Caco-2 (cell line): Measurements from ENCODE around the gene RNU5B-1. TPM values are rescaled to one million over a fixed set of nuclear protein-coding genes. Genes with fewer than 3 reads are reported as not detected.
"Not testable (repeated sequence)": the region's sequence is repeated elsewhere in the genome, so short reads cannot be mapped to it uniquely, and the experiment has no call there.

Experiments
- BruUV-seq: library from RNA; stranded (reverse); fragments of 400-500 nt; replicated peaks from 2 replicates; lab custom pipeline; 2021; lab: Mats Ljungman, UMichigan
- CTCF ChIA-PET: fragments of 300-600 bp; sonication (Branson Sonifier 250); formaldehyde crosslinking; loops from one replicate; lab custom pipeline; 2022; ENCODE audit warnings: antibody characterized with exemption; lab: Charles Lee
- POLR2A ChIA-PET: fragments of 300-600 bp; sonication (Branson Sonifier 250); formaldehyde crosslinking; loops from one replicate; lab custom pipeline; 2022; ENCODE audit warnings: antibody characterized with exemption; lab: Charles Lee
- DNase-seq, 2 experiments: peaks; one replicate each; pipeline versions ENCODE4 v3.0.0 to v3.0.0-alpha.2; 2020 to 2022
- H3K27me3 ChIP-seq: replicated peaks from 2 replicates; pipeline ENCODE4 v1.6.0; 2011; ENCODE audit warnings: low read length; ENCODE audit not compliant: control insufficient read depth, insufficient read depth
- H3K36me3 ChIP-seq: 2 replicates; pipeline ENCODE4 v1.5.1; 2011; ENCODE audit warnings: low read length; ENCODE audit not compliant: control insufficient read depth, insufficient read depth
- H3K4me1 ChIP-seq: fragments of 250-450 bp; sonication (Bioruptor Pico); 2 replicates; pipeline ENCODE4 v1.5.1; 2020; ENCODE audit warnings: mild to moderate bottlenecking
- H3K4me3 ChIP-seq: 2 replicates; pipeline ENCODE4 v1.5.1; 2011; ENCODE audit warnings: low read depth, mild to moderate bottlenecking, control low read depth, low read length
- H3K9me3 ChIP-seq: fragments of 250-450 bp; sonication (Bioruptor Pico); 2 replicates; pipeline ENCODE4 v1.5.1; 2020; ENCODE audit warnings: mild to moderate bottlenecking, moderate library complexity
- H3K27ac Mint-ChIP-seq: one replicate; pipeline ENCODE4 v1.8.0; 2022; ENCODE audit warnings: mixed read lengths; ENCODE audit not compliant: unreplicated experiment
- H3K27me3 Mint-ChIP-seq: one replicate; pipeline ENCODE4 v1.8.0; 2022; ENCODE audit warnings: mixed read lengths; ENCODE audit not compliant: insufficient read depth, unreplicated experiment
- H3K36me3 Mint-ChIP-seq: one replicate; pipeline ENCODE4 v1.8.0; 2022; ENCODE audit warnings: mild to moderate bottlenecking, mixed read lengths; ENCODE audit not compliant: insufficient read depth, unreplicated experiment
- H3K4me1 Mint-ChIP-seq: one replicate; pipeline ENCODE4 v1.8.0; 2022; ENCODE audit warnings: low read depth, mixed read lengths; ENCODE audit not compliant: unreplicated experiment
- H3K4me3 Mint-ChIP-seq: one replicate; pipeline ENCODE4 v1.8.0; 2022; ENCODE audit warnings: mild to moderate bottlenecking, moderate library complexity, mixed read lengths; ENCODE audit not compliant: unreplicated experiment
- H3K9me3 Mint-ChIP-seq: one replicate; pipeline ENCODE4 v1.8.0; 2022; ENCODE audit warnings: mixed read lengths; ENCODE audit not compliant: unreplicated experiment
- CTCF ChIP-seq, 2 experiments: fragments of 200-600 bp in 1 of 2; IDR thresholded peaks; 1 replicate in 1 of 2; 2 replicates in 1 of 2; pipeline versions ENCODE4 v1.5.1 to v1.8.0; 2011 to 2022; ENCODE audit warnings: antibody characterized with exemption in 1 of 2, control low read depth in 1 of 2, inconsistent platforms in 1 of 2, low read depth in 1 of 2, low read length in 1 of 2, mild to moderate bottlenecking in 1 of 2, moderate library complexity in 1 of 2; ENCODE audit not compliant: insufficient read depth in 1 of 2, severe bottlenecking in 1 of 2, unreplicated experiment in 1 of 2
- intact Hi-C: fragments of 100-400 bp; cut with micrococcal nuclease; formaldehyde crosslinking; loops from one replicate; pipeline ENCODE4 v1.10.0; 2022; ENCODE audit not compliant: unreplicated experiment
- total RNA-seq: library from RNA; stranded (reverse); gene quantifications from 2 replicates; pipeline ENCODE4 v1.2.3, GENCODE V29; 2022

Gene RNU5B-1
- total RNA-seq, 1 experiment from 2014 or later, result not detected

- no peaks in the 10 kb centered on the region for H3K9me3 Mint-ChIP-seq
- no TSS peak for BruUV-seq
- Histone ChIP-seq H3K9me3 (no peaks in the 10 kb centered on the region), H3K27me3 (no peaks in the 10 kb centered on the region), H3K36me3 (no peaks in the 10 kb centered on the region), H3K4me3 (no peak overlapping the region), H3K4me1 (no peaks in the 10 kb centered on the region; the same call in 1 of the 2 replicates)
- no peaks in the 10 kb centered on the region for H3K4me1 Mint-ChIP-seq
- peaks cover 11% of the 10 kb centered on the region for H3K36me3 Mint-ChIP-seq
- H3K27ac Mint-ChIP-seq, result no peak overlapping the region
- DNase-seq, result no peak
- H3K27me3 Mint-ChIP-seq, result no peaks in the 10 kb centered on the region
- intact Hi-C loops, result no loop called here
- H3K4me3 Mint-ChIP-seq, result no peak overlapping the region
- no peak for TF ChIP-seq CTCF (IDR thresholded peaks at IDR 0.05; ENCODE audit: insufficient read depth in 1 of 2, low read depth in 1 of 2, low read length in 1 of 2, severe bottlenecking in 1 of 2, unreplicated experiment in 1 of 2)
- ChIA-PET POLR2A (no interaction called here), CTCF (no interaction called here)
Observed at GRCh38 chr15:65268411-65268810, 36.1 kb upstream of the RNU5B-1 start.

- intact Hi-C loops, result loop anchor here (1.0 kb wide), 2 partner anchors 82 to 238 kb away; no protein-coding TSS in a partner anchor
- not testable (repeated sequence) for BruUV-seq, H3K27ac Mint-ChIP-seq, H3K27me3 ChIP-seq, H3K36me3 ChIP-seq, H3K27me3 Mint-ChIP-seq, H3K9me3 Mint-ChIP-seq, H3K9me3 ChIP-seq, H3K4me3 ChIP-seq, H3K4me3 Mint-ChIP-seq
- Mint-ChIP-seq H3K36me3 (peaks cover 11% of the 10 kb centered on the region), H3K4me1 (peaks cover 10% of the 10 kb centered on the region)
- ChIA-PET CTCF (interaction anchor here (0.7 to 2.0 kb wide), 8 partner anchors 16 to 237 kb away, joined by 4 to 16 read pairs (median 5); partner anchors contain the start of genes CLPX and PARP16), POLR2A (interaction anchor here (0.5 kb wide), 1 partner anchor 62 kb away, joined by 5 read pairs; no protein-coding TSS in a partner anchor)
- H3K4me1 ChIP-seq, result peaks cover 13% of the 10 kb centered on the region
- DNase-seq, result peak; percentile 79 to 80
- peak; percentile 73 to 84 for TF ChIP-seq CTCF (IDR thresholded peaks at IDR 0.05; ENCODE audit: insufficient read depth in 1 of 2, low read depth in 1 of 2, low read length in 1 of 2, severe bottlenecking in 1 of 2, unreplicated experiment in 1 of 2)
Observed at GRCh38 chr15:65270811-65271545, 33.5 kb upstream of the RNU5B-1 start.

- H3K36me3 Mint-ChIP-seq, result no peaks in the 10 kb centered on the region
- H3K4me1 Mint-ChIP-seq, result peaks cover 42% of the 10 kb centered on the region
- no peaks in the 10 kb centered on the region for H3K27me3 ChIP-seq
- POLR2A ChIA-PET, result interaction anchor here (0.5 to 1.3 kb wide), 4 partner anchors 11 to 141 kb away, joined by 5 to 10 read pairs (median 6); partner anchors contain the start of genes CLPX, PARP16 and RNU5B-1
- no TSS peak for BruUV-seq
- no peak overlapping the region for H3K4me3 ChIP-seq
- no peaks in the 10 kb centered on the region for H3K27me3 Mint-ChIP-seq
- intact Hi-C loops, result no loop called here
- peak overlapping the region; percentile 3 for H3K4me3 Mint-ChIP-seq
- CTCF ChIA-PET, result interaction anchor here (0.7 to 1.6 kb wide), 4 partner anchors 11 to 90 kb away, joined by 3 to 7 read pairs (median 4); partner anchors contain the start of genes CLPX and PARP16
- no peak for TF ChIP-seq CTCF (IDR thresholded peaks at IDR 0.05; ENCODE audit: insufficient read depth in 1 of 2, low read depth in 1 of 2, low read length in 1 of 2, severe bottlenecking in 1 of 2, unreplicated experiment in 1 of 2)
- peaks cover 48% of the 10 kb centered on the region for H3K4me1 ChIP-seq
- H3K9me3 Mint-ChIP-seq, result no peaks in the 10 kb centered on the region
- H3K27ac Mint-ChIP-seq, result peak overlapping the region; percentile 88
- H3K9me3 ChIP-seq, result peaks cover 3% of the 10 kb centered on the region; the same call in 1 of the 2 replicates
- DNase-seq, result no peak
- no peaks in the 10 kb centered on the region for H3K36me3 ChIP-seq
Observed at GRCh38 chr15:65275104-65275727, 29.3 kb upstream of the RNU5B-1 start.
